ENCODE results near the gene FIGNL1.

FIGNL1 gene

GRCh38 chr7:50426280-50427045 lies 23.7 kb downstream of the FIGNL1 start:
- no peak for DNase-seq
- peaks cover 5% of the 10 kb centered on the region; the same call in 1 of the 2 replicates for H3K4me1 ChIP-seq

DNA sequence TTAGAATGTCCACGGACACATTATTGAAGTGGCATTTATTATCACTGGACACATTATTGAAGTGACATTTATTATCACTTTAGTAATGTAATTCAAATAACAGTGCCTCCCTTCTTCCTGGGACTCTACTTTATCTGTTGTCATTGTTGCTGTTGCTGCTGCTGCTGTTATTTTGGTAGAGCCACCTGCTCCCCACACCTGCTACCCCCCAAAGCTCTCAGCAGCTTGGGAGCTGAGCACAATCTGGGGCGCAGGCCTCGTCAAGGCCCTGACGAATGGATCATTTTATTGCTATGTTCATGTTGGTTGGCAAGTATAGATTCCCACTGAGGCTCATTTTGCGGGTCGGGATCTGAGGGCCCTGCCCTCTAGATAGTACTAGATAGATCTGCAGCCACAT lies 24.8 kb downstream of the FIGNL1 start:
- no peak for DNase-seq
- Histone ChIP-seq H3K27me3 (no peaks in the 10 kb centered on the region), H3K4me3 (ENCODE audit: low read depth, low read length) (no peak overlapping the region), H3K36me3 (no peaks in the 10 kb centered on the region), H3K9me3 (no peaks in the 10 kb centered on the region), H3K4me1 (peaks cover 5% of the 10 kb centered on the region; the same call in 1 of the 2 replicates)
- TF ChIP-seq, protein P1, sequence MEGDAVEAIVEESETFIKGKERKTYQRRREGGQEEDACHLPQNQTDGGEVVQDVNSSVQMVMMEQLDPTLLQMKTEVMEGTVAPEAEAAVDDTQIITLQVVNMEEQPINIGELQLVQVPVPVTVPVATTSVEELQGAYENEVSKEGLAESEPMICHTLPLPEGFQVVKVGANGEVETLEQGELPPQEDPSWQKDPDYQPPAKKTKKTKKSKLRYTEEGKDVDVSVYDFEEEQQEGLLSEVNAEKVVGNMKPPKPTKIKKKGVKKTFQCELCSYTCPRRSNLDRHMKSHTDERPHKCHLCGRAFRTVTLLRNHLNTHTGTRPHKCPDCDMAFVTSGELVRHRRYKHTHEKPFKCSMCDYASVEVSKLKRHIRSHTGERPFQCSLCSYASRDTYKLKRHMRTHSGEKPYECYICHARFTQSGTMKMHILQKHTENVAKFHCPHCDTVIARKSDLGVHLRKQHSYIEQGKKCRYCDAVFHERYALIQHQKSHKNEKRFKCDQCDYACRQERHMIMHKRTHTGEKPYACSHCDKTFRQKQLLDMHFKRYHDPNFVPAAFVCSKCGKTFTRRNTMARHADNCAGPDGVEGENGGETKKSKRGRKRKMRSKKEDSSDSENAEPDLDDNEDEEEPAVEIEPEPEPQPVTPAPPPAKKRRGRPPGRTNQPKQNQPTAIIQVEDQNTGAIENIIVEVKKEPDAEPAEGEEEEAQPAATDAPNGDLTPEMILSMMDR (IDR thresholded peaks at IDR 0.05; ENCODE audit: low read depth, low read length), result no peak

More at GRCh38 chr7:50426280-50427045, 23.7 kb downstream of the FIGNL1 start:
- no peak overlapping the region for H3K4me3 ChIP-seq (ENCODE audit: low read depth, low read length)
- no peaks in the 10 kb centered on the region for H3K27me3 ChIP-seq
- TF ChIP-seq, protein P1 (IDR thresholded peaks at IDR 0.05; ENCODE audit: low read depth, low read length), result no peak
- no peaks in the 10 kb centered on the region for H3K9me3 ChIP-seq
- no peaks in the 10 kb centered on the region for H3K36me3 ChIP-seq

DNA sequence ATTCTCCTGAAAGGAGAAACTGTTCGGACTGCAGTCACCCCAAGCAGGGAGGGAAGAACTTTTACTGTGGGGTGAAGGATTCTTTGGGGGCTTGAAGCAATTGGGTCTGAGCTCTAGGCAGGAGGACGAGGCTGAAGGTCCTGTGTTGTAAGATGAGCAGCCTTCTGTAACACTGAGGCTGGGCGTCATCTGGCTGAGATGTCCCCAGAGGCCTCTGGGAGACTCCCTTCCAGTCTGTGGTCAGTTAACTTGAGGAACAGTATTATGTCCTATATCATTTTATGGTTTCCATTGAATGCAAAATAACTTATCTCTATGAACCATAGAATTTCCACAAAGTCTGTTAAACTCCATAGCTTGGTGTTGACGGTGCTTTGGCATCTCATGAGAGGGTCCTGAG lies 26.3 kb downstream of the FIGNL1 start:
- DNase-seq, result no peak
- TF ChIP-seq, protein P1 (IDR thresholded peaks at IDR 0.05; ENCODE audit: low read depth, low read length), result no peak
- Histone ChIP-seq H3K4me1 (peaks cover 5% of the 10 kb centered on the region; the same call in 1 of the 2 replicates), H3K27me3 (no peaks in the 10 kb centered on the region), H3K4me3 (ENCODE audit: low read depth, low read length) (no peak overlapping the region), H3K36me3 (no peaks in the 10 kb centered on the region), H3K9me3 (no peaks in the 10 kb centered on the region)

DNA sequence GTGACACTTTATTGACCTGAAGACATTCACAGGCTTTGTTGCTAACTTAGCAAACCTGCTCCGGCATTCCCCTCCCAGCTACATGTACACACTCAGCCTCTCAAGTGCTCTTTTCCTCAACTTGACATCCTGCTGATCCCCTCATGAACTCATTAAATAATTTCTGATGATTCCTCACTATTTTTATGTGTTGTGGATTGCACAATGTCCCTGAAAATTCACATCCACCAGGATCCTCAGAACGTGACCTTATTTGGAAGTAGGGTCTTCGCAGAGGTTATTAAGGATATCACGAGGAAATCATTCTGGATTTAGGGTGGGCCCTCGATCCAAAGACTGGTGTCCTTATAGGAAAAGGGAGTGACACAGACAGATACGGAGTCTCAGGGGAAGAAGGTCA lies 27.3 kb downstream of the FIGNL1 start:
- peaks cover 5% of the 10 kb centered on the region; the same call in 1 of the 2 replicates for H3K4me1 ChIP-seq
- no peak overlapping the region for H3K4me3 ChIP-seq (ENCODE audit: low read depth, low read length)
- DNase-seq, result no peak
- no peaks in the 10 kb centered on the region for H3K36me3 ChIP-seq
- no peaks in the 10 kb centered on the region for H3K27me3 ChIP-seq
- TF ChIP-seq, protein P1 (IDR thresholded peaks at IDR 0.05; ENCODE audit: low read depth, low read length), result no peak
- H3K9me3 ChIP-seq, result no peaks in the 10 kb centered on the region

- no peaks in the 10 kb centered on the region for H3K27me3 ChIP-seq
- DNase-seq, result no peak
- no peaks in the 10 kb centered on the region for H3K36me3 ChIP-seq
- H3K9me3 ChIP-seq, result no peaks in the 10 kb centered on the region
- no peak overlapping the region for H3K4me3 ChIP-seq (ENCODE audit: low read depth, low read length)
- H3K4me1 ChIP-seq, result peaks cover 5% of the 10 kb centered on the region; the same call in 1 of the 2 replicates
- TF ChIP-seq, protein P1 (IDR thresholded peaks at IDR 0.05; ENCODE audit: low read depth, low read length), result no peak
Observed at GRCh38 chr7:50421043-50421442, 29.1 kb downstream of the FIGNL1 start.

All from BE2C (cell line).